ENCODE measurements around the gene TSPY8. TPM values are rescaled to one million over a fixed set of nuclear protein-coding genes. Genes with fewer than 3 reads are reported as not detected.
"Not testable (repeated sequence)": the region's sequence is repeated elsewhere in the genome, so short reads cannot be mapped to it uniquely, and the experiment has no call there.

The TSPY8 gene
- total RNA-seq = not detected

DNA sequence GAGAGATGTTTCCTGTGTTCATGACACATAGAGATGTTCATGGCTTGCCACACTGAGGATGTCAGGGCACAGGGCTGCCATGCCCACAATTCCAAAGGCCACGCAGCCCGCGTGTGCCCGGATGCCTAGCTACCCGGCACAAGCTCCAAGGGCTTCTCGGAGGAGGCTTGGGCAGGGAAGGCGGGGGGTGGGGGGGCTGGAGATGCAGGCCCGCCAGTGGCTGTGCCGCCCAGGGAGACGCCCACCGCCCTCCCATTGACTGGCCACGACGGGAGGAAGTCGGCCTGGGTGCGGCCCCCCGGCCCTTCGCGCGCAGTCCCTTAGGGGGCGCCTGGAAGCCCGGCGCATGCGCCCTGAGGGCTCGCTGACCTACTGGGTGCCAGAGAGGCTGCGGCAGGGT is at the start of gene TSPY8:
Gene TSPY8 (plus strand): TSS at position 301 of the 400 bp plus-strand sequence. CDS start 46 bp downstream, at position 347.
- DNase-seq; POLR2A ChIA-PET; H3K27ac Mint-ChIP-seq; H3K36me3 Mint-ChIP-seq; ATAC-seq (ENCODE audit: low read depth); H3K27me3 Mint-ChIP-seq; H3K4me3 Mint-ChIP-seq; H3K4me1 Mint-ChIP-seq; H3K9me3 Mint-ChIP-seq: not testable (repeated sequence)

- DNase-seq (no peak), ATAC-seq (ENCODE audit: low read depth) (no peak)
- POLR2A ChIA-PET = no interaction called here
- no peak overlapping the region for H3K4me3 Mint-ChIP-seq
- no peak overlapping the region for H3K27ac Mint-ChIP-seq
- no peaks in the 10 kb centered on the region for H3K9me3 Mint-ChIP-seq
- H3K4me1 Mint-ChIP-seq = no peaks in the 10 kb centered on the region
- H3K27me3 Mint-ChIP-seq = no peaks in the 10 kb centered on the region
- H3K36me3 Mint-ChIP-seq = no peaks in the 10 kb centered on the region
Observed at GRCh38 chrY:9320996-9321395, 36.6 kb upstream of the TSPY8 start.

DNA sequence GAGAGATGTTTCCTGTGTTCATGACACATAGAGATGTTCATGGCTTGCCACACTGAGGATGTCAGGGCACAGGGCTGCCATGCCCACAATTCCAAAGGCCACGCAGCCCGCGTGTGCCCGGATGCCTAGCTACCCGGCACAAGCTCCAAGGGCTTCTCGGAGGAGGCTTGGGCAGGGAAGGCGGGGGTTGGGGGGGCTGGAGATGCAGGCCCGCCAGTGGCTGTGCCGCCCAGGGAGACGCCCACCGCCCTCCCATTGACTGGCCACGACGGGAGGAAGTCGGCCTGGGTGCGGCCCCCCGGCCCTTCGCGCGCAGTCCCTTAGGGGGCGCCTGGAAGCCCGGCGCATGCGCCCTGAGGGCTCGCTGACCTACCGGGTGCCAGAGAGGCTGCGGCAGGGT is 20.4 kb upstream of the TSPY8 start, which contains the start of gene TSPY4:
Gene TSPY4 (plus strand): TSS at position 301 of the 400 bp plus-strand sequence. CDS start 46 bp downstream, at position 347.
- H3K9me3 Mint-ChIP-seq; DNase-seq; H3K4me1 Mint-ChIP-seq; H3K4me3 Mint-ChIP-seq; H3K27ac Mint-ChIP-seq; POLR2A ChIA-PET; H3K36me3 Mint-ChIP-seq; H3K27me3 Mint-ChIP-seq; ATAC-seq (ENCODE audit: low read depth): not testable (repeated sequence)

- H3K27ac Mint-ChIP-seq; H3K27me3 Mint-ChIP-seq; H3K4me3 Mint-ChIP-seq; DNase-seq; ATAC-seq (ENCODE audit: low read depth); H3K36me3 Mint-ChIP-seq; H3K9me3 Mint-ChIP-seq; POLR2A ChIA-PET; H3K4me1 Mint-ChIP-seq: not testable (repeated sequence)
Observed at GRCh38 chrY:9396527-9396926, 38.9 kb downstream of the TSPY8 start.

DNA sequence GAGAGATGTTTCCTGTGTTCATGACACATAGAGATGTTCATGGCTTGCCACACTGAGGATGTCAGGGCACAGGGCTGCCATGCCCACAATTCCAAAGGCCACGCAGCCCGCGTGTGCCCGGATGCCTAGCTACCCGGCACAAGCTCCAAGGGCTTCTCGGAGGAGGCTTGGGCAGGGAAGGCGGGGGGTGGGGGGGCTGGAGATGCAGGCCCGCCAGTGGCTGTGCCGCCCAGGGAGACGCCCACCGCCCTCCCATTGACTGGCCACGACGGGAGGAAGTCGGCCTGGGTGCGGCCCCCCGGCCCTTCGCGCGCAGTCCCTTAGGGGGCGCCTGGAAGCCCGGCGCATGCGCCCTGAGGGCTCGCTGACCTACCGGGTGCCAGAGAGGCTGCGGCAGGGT is 40.5 kb downstream of the TSPY8 start, which contains the start of gene TSPY3:
Gene TSPY3 (plus strand): TSS at position 301 of the 400 bp plus-strand sequence. CDS start 46 bp downstream, at position 347.
- not testable (repeated sequence) for H3K4me3 Mint-ChIP-seq, H3K36me3 Mint-ChIP-seq

More for the DNA sequence above, 40.5 kb downstream of the TSPY8 start, which contains the start of gene TSPY3:
- DNase-seq; ATAC-seq (ENCODE audit: low read depth); H3K9me3 Mint-ChIP-seq; H3K27ac Mint-ChIP-seq; POLR2A ChIA-PET; H3K27me3 Mint-ChIP-seq; H3K4me1 Mint-ChIP-seq: not testable (repeated sequence)

Other genes starting within 250 kb of the TSPY8 start
- gene TSPY4, start 20.3 kb upstream of the TSPY8 start, total RNA-seq = not detected
- not detected for gene TSPY3, start 40.6 kb downstream of the TSPY8 start, total RNA-seq
- not detected for gene TSPY1, start 109.2 kb downstream of the TSPY8 start, total RNA-seq
- not detected for gene TSPY9, start 129.5 kb downstream of the TSPY8 start, total RNA-seq
- not detected for gene TSPY10, start 170.1 kb downstream of the TSPY8 start, total RNA-seq

Data from activated naive CD8-positive, alpha-beta T cell treated with anti-CD3 and anti-CD28 coated beads, Interleukin-2, amount 10 ng/mL, durations not matched to agents 7 days and 5 days (primary cell).